ENCODE results near the gene RIPPLY1. TPM values are rescaled to one million over a fixed set of nuclear protein-coding genes. Genes with fewer than 3 reads are reported as not detected.

Gene RIPPLY1
- total RNA-seq, 2 experiments from 2014 or later, result not detected

GRCh38 chrX:106931831-106932491, 28.8 kb upstream of the RIPPLY1 start:
- H3K36me3 Mint-ChIP-seq, result no peaks in the 10 kb centered on the region
- H3K4me3 Mint-ChIP-seq, result no peak overlapping the region
- peaks cover 2% of the 10 kb centered on the region for H3K4me1 Mint-ChIP-seq
- H3K27ac Mint-ChIP-seq, result no peak overlapping the region
- H3K9me3 Mint-ChIP-seq, result no peaks in the 10 kb centered on the region
- no peaks in the 10 kb centered on the region for H3K27me3 Mint-ChIP-seq
- no peak for DNase-seq

GRCh38 chrX:106928227-106928626, 25.1 kb upstream of the RIPPLY1 start:
- no peak overlapping the region for H3K4me3 Mint-ChIP-seq
- no peaks in the 10 kb centered on the region for H3K27me3 Mint-ChIP-seq
- H3K27ac Mint-ChIP-seq, result no peak overlapping the region
- no peak for DNase-seq
- no peaks in the 10 kb centered on the region for H3K4me1 Mint-ChIP-seq
- no peaks in the 10 kb centered on the region for H3K9me3 Mint-ChIP-seq
- H3K36me3 Mint-ChIP-seq, result no peaks in the 10 kb centered on the region

- no peaks in the 10 kb centered on the region for H3K27me3 Mint-ChIP-seq
- H3K27ac Mint-ChIP-seq, result no peak overlapping the region
- no peaks in the 10 kb centered on the region for H3K9me3 Mint-ChIP-seq
- no peak overlapping the region for H3K4me3 Mint-ChIP-seq
- no peaks in the 10 kb centered on the region for H3K36me3 Mint-ChIP-seq
- H3K4me1 Mint-ChIP-seq, result no peaks in the 10 kb centered on the region
- no peak for DNase-seq
Observed at GRCh38 chrX:106927700-106928099, 24.6 kb upstream of the RIPPLY1 start.

- H3K4me3 Mint-ChIP-seq, result no peak overlapping the region
- no peaks in the 10 kb centered on the region for H3K27me3 Mint-ChIP-seq
- no peak overlapping the region for H3K27ac Mint-ChIP-seq
- no peak for DNase-seq
- no peaks in the 10 kb centered on the region for H3K9me3 Mint-ChIP-seq
- no peaks in the 10 kb centered on the region for H3K4me1 Mint-ChIP-seq
- no peaks in the 10 kb centered on the region for H3K36me3 Mint-ChIP-seq
Observed at GRCh38 chrX:106927023-106927422, 23.9 kb upstream of the RIPPLY1 start.

- Mint-ChIP-seq H3K36me3 (no peaks in the 10 kb centered on the region), H3K27me3 (no peaks in the 10 kb centered on the region), H3K27ac (no peak overlapping the region), H3K4me3 (no peak overlapping the region), H3K9me3 (no peaks in the 10 kb centered on the region), H3K4me1 (peaks cover 11% of the 10 kb centered on the region)
- DNase-seq, result no peak
Observed at GRCh38 chrX:106921637-106922036, 18.5 kb upstream of the RIPPLY1 start.

GRCh38 chrX:106919932-106920452, 16.9 kb upstream of the RIPPLY1 start, which contains the start of gene CLDN2:
CLDN2 (plus strand) TSS chrX:106920402; CDS start chrX:106928229, 7,827 bp downstream.
- no peaks in the 10 kb centered on the region for H3K36me3 Mint-ChIP-seq
- peaks cover 11% of the 10 kb centered on the region for H3K4me1 Mint-ChIP-seq
- no peak within 1 kb of the TSS for H3K4me3 Mint-ChIP-seq

GRCh38 chrX:106917830-106918500, 14.8 kb upstream of the RIPPLY1 start:
- DNase-seq, result no peak
- Mint-ChIP-seq H3K4me1 (peaks cover 11% of the 10 kb centered on the region), H3K27ac (no peak overlapping the region), H3K9me3 (no peaks in the 10 kb centered on the region), H3K4me3 (no peak overlapping the region), H3K27me3 (peaks cover 9% of the 10 kb centered on the region), H3K36me3 (no peaks in the 10 kb centered on the region)

More at GRCh38 chrX:106919932-106920452, 16.9 kb upstream of the RIPPLY1 start, which contains the start of gene CLDN2:
- DNase-seq, result no peak
- Mint-ChIP-seq H3K27ac (no peak within 1 kb of the TSS), H3K9me3 (no peaks in the 10 kb centered on the region), H3K27me3 (peaks cover 9% of the 10 kb centered on the region)

- H3K9me3 Mint-ChIP-seq, result no peaks in the 10 kb centered on the region
- peaks cover 8% of the 10 kb centered on the region for H3K4me1 Mint-ChIP-seq
Observed at GRCh38 chrX:106912864-106913263, 9.7 kb upstream of the RIPPLY1 start.

GRCh38 chrX:106906361-106906760, 3.2 kb upstream of the RIPPLY1 start:
- H3K36me3 Mint-ChIP-seq, result no peaks in the 10 kb centered on the region
- no peak for DNase-seq
- H3K27me3 Mint-ChIP-seq, result no peaks in the 10 kb centered on the region
- no peaks in the 10 kb centered on the region for H3K9me3 Mint-ChIP-seq
- no peak overlapping the region for H3K4me3 Mint-ChIP-seq
- H3K27ac Mint-ChIP-seq, result no peak overlapping the region
- H3K4me1 Mint-ChIP-seq, result no peaks in the 10 kb centered on the region

More at GRCh38 chrX:106912864-106913263, 9.7 kb upstream of the RIPPLY1 start:
- H3K27me3 Mint-ChIP-seq, result peaks cover 9% of the 10 kb centered on the region
- no peak overlapping the region for H3K4me3 Mint-ChIP-seq
- DNase-seq, result no peak
- no peaks in the 10 kb centered on the region for H3K36me3 Mint-ChIP-seq
- no peak overlapping the region for H3K27ac Mint-ChIP-seq

- no peak overlapping the region for H3K4me3 Mint-ChIP-seq
- no peaks in the 10 kb centered on the region for H3K36me3 Mint-ChIP-seq
- H3K27me3 Mint-ChIP-seq, result no peaks in the 10 kb centered on the region
- H3K4me1 Mint-ChIP-seq, result no peaks in the 10 kb centered on the region
- H3K9me3 Mint-ChIP-seq, result no peaks in the 10 kb centered on the region
- DNase-seq, result no peak
- no peak overlapping the region for H3K27ac Mint-ChIP-seq
Observed at GRCh38 chrX:106905064-106905708, 2.0 kb upstream of the RIPPLY1 start.

- no peaks in the 10 kb centered on the region for H3K27me3 Mint-ChIP-seq
- no peak overlapping the region for H3K27ac Mint-ChIP-seq
- H3K36me3 Mint-ChIP-seq, result no peaks in the 10 kb centered on the region
- DNase-seq, result no peak
- H3K4me3 Mint-ChIP-seq, result no peak overlapping the region
- H3K4me1 Mint-ChIP-seq, result no peaks in the 10 kb centered on the region
- H3K9me3 Mint-ChIP-seq, result no peaks in the 10 kb centered on the region
Observed at GRCh38 chrX:106903856-106904528, 851 bp upstream of the RIPPLY1 start.

- no peak for DNase-seq
- Mint-ChIP-seq H3K27me3 (no peaks in the 10 kb centered on the region), H3K9me3 (no peaks in the 10 kb centered on the region), H3K4me1 (no peaks in the 10 kb centered on the region), H3K4me3 (no peak overlapping the region), H3K36me3 (no peaks in the 10 kb centered on the region), H3K27ac (no peak overlapping the region)
Observed at GRCh38 chrX:106902684-106903083, 457 bp downstream of the RIPPLY1 start.

GRCh38 chrX:106901781-106902219, 1.3 kb downstream of the RIPPLY1 start:
- Mint-ChIP-seq H3K27ac (no peak overlapping the region), H3K27me3 (no peaks in the 10 kb centered on the region), H3K36me3 (no peaks in the 10 kb centered on the region), H3K4me3 (no peak overlapping the region), H3K9me3 (no peaks in the 10 kb centered on the region), H3K4me1 (no peaks in the 10 kb centered on the region)
- DNase-seq, result no peak

- no peak overlapping the region for H3K4me3 Mint-ChIP-seq
- no peaks in the 10 kb centered on the region for H3K36me3 Mint-ChIP-seq
- H3K27me3 Mint-ChIP-seq, result no peaks in the 10 kb centered on the region
- H3K27ac Mint-ChIP-seq, result no peak overlapping the region
- H3K9me3 Mint-ChIP-seq, result no peaks in the 10 kb centered on the region
- H3K4me1 Mint-ChIP-seq, result no peaks in the 10 kb centered on the region
- no peak for DNase-seq
Observed at GRCh38 chrX:106901341-106901740, 1.8 kb downstream of the RIPPLY1 start.

GRCh38 chrX:106899841-106900240, 3.3 kb downstream of the RIPPLY1 start:
- H3K27me3 Mint-ChIP-seq, result no peaks in the 10 kb centered on the region
- H3K9me3 Mint-ChIP-seq, result no peaks in the 10 kb centered on the region
- no peak overlapping the region for H3K4me3 Mint-ChIP-seq
- H3K27ac Mint-ChIP-seq, result no peak overlapping the region
- H3K4me1 Mint-ChIP-seq, result peaks cover 1% of the 10 kb centered on the region
- H3K36me3 Mint-ChIP-seq, result no peaks in the 10 kb centered on the region
- DNase-seq, result no peak

Measured in activated naive CD8-positive, alpha-beta T cell treated with anti-CD3 and anti-CD28 coated beads for 36 hours (primary cell).